Ovary (tissue), 9 donors: ENCODE results near the gene PLCB3. TPM values are rescaled to one million over a fixed set of nuclear protein-coding genes. Genes with fewer than 3 reads are reported as not detected.
"Not testable (repeated sequence)": the region's sequence is repeated elsewhere in the genome, so short reads cannot be mapped to it uniquely, and the experiment has no call there.

Experiments used
- DNase-seq, 5 donors: peaks; one replicate each; pipeline ENCODE4 v3.0.0-alpha.2; 2019 to 2020
- H3K27ac ChIP-seq, 2 donors: fragments of 200-600 bp; one replicate each; pipeline versions ENCODE4 v1.5.1 to v1.8.0; 2019 to 2022
- H3K27me3 ChIP-seq: fragments of 200-600 bp; one replicate; pipeline ENCODE4 v1.8.0; 2022
- H3K36me3 ChIP-seq: fragments of 200-600 bp; sonication (generic); one replicate; pipeline ENCODE4 v1.5.1; 2019
- H3K4me1 ChIP-seq: one replicate; pipeline ENCODE4 v1.8.1; 2013; ENCODE audit warnings: mild to moderate bottlenecking, moderate library complexity; ENCODE audit not compliant: insufficient read depth
- H3K4me3 ChIP-seq: fragments of 200-600 bp; sonication (generic); one replicate; pipeline ENCODE4 v1.5.1; 2017
- H3K9me3 ChIP-seq, 2 donors: fragments of 200-600 bp in 1 of 2; sonication (generic) in 1 of 2; one replicate each; pipeline versions ENCODE4 v1.5.1 to v1.8.1; 2013 to 2019; ENCODE audit warnings: mild to moderate bottlenecking in 1 of 2, moderate library complexity in 1 of 2
- EP300 ChIP-seq: sonication (generic); formaldehyde crosslinking; IDR thresholded peaks from one replicate; pipeline ENCODE4 v1.6.1; 2017; ENCODE audit warnings: antibody characterized with exemption
- POLR2A ChIP-seq: fragments of 450-650 bp; IDR thresholded peaks from one replicate; pipeline ENCODE4 v1.6.1; 2017; ENCODE audit warnings: antibody characterized with exemption, mild to moderate bottlenecking, moderate library complexity
- WGBS, 3 donors: extraction: QIAGEN DNeasy Blood & Tissue Kit in 1 of 3; methylation state at CpG; one replicate each; pipeline versions ENCODE4 v1.1.5 to v1.1.7; 2013 to 2017; 5-methylcytosine and 5-hydroxymethylcytosine counted together
- intact Hi-C, 4 donors: fragments of 100-400 bp; cut with DNase I; formaldehyde crosslinking; loops; one replicate each; pipeline versions ENCODE4 v1.11.0 to v1.15.1; 2022 to 2023
- polyA plus RNA-seq, 2 donors: library from polyadenylated mRNA; stranded (reverse); fragments of 200-250 nt in 1 of 2; fragments of 350-450 nt in 1 of 2; fragmentation: Illumina TruSeq in 1 of 2; extraction: RNeasy Lipid Tissue Mini Kit (QIAGEN cat#74804) in 1 of 2; gene quantifications; one replicate each; pipeline ENCODE4 v1.2.3, GENCODE V29; 2013 to 2014
- total RNA-seq, 7 donors: library from RNA; depleted of rRNA in 2 of 7; stranded (reverse); fragments of >200 nt in 2 of 7; fragmentation: NEBNext Ultra II Directional in 3 of 7; extraction: Animal tissue kit (Norgen Biotek cat#: 25700) in 3 of 7; gene quantifications; one replicate each; pipeline versions ENCODE4 v1.1.0 to v1.2.4, GENCODE V29; 2016 to 2023
- TF ChIP-seq, protein P1 (sequence below), 3 donors: fragments of 450-650 bp in 2 of 3; fragments of 200-600 bp in 1 of 3; IDR thresholded peaks; one replicate each; pipeline versions ENCODE4 v1.5.1 to v1.8.0; 2016 to 2022; ENCODE audit warnings: antibody characterized with exemption in 3 of 3, mild to moderate bottlenecking in 1 of 3
- donor health status: DM: no; HTN: no; CAD: no; lungs with moderate emphysema.
- donor health status: DM: no; HTN: no; CAD: no.
- donor health status: Bipolar disorder and iron deficiency.
- donor health status: DM: yes; HTN: yes; CAD: no.
- donor health status: DM: no; HTN: no; CAD: no.
- donor health status: DM: yes; HTN: yes; CAD: no.

The PLCB3 gene
- total and polyA plus RNA-seq, 9 donors = 5.3 to 44.8 (median 29.1) TPM

DNA sequence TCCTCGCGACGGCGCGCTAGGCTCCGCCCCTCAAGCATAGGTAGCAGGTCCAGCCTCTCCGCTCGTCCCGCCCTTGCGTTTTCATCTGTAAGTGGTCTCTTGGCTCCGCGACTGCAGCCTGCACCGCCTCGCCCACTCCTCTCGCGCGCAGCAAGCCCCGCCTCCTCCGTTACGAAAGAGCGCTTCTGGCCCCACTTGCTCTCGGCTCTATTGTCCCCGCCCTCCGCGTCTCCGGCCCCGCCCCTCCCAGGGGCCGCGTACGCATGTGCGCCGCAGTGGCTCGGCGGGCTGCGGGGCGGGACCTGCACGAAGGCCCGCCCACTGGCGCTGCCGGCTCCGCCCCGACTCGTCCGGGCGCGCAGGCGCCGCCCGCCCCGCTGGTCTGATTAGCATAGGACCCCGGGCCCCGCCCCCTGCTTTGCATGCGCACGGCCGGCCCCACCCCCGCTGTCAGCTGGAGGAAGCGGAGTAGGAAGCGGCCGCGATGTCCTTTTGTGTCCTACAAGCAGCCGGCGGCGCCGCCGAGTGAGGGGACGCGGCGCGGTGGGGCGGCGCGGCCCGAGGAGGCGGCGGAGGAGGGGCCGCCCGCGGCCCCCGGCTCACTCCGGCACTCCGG lies 53.9 kb downstream of the PLCB3 start, which contains the start of gene ESRRA:
Gene ESRRA, plus strand, starts transcription at position 450 of the 616 bp plus-strand sequence. CDS start 1,656 bp downstream, outside the sequence.
- peaks cover 2% of the 10 kb centered on the region for H3K27me3 ChIP-seq
- peak within 1 kb of the TSS in 1 of 2 donors; percentile 55 for H3K27ac ChIP-seq
- WGBS, 3 donors = 1 to 2% (median 1%) methylated on average over 30 to 79 of the region's 81 CpGs
- TF ChIP-seq POLR2A = no peak
- no peak for TF ChIP-seq EP300
- TF ChIP-seq, protein P1, sequence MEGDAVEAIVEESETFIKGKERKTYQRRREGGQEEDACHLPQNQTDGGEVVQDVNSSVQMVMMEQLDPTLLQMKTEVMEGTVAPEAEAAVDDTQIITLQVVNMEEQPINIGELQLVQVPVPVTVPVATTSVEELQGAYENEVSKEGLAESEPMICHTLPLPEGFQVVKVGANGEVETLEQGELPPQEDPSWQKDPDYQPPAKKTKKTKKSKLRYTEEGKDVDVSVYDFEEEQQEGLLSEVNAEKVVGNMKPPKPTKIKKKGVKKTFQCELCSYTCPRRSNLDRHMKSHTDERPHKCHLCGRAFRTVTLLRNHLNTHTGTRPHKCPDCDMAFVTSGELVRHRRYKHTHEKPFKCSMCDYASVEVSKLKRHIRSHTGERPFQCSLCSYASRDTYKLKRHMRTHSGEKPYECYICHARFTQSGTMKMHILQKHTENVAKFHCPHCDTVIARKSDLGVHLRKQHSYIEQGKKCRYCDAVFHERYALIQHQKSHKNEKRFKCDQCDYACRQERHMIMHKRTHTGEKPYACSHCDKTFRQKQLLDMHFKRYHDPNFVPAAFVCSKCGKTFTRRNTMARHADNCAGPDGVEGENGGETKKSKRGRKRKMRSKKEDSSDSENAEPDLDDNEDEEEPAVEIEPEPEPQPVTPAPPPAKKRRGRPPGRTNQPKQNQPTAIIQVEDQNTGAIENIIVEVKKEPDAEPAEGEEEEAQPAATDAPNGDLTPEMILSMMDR (IDR thresholded peaks at IDR 0.05) = no peak
- intact Hi-C loops = loop anchor here in 1 of 4 donors (2.0 to 5.0 kb wide), 2 partner anchors 20 to 63 kb away; partner anchors contain the start of genes BAD, FKBP2 and GPR137
- peak; percentile 99 for DNase-seq
- H3K9me3 ChIP-seq = no peaks in the 10 kb centered on the region
- peak within 1 kb of the TSS; percentile 48 for H3K4me3 ChIP-seq
- H3K36me3 ChIP-seq = no peaks in the 10 kb centered on the region
- H3K4me1 ChIP-seq = peaks cover 10% of the 10 kb centered on the region

DNA sequence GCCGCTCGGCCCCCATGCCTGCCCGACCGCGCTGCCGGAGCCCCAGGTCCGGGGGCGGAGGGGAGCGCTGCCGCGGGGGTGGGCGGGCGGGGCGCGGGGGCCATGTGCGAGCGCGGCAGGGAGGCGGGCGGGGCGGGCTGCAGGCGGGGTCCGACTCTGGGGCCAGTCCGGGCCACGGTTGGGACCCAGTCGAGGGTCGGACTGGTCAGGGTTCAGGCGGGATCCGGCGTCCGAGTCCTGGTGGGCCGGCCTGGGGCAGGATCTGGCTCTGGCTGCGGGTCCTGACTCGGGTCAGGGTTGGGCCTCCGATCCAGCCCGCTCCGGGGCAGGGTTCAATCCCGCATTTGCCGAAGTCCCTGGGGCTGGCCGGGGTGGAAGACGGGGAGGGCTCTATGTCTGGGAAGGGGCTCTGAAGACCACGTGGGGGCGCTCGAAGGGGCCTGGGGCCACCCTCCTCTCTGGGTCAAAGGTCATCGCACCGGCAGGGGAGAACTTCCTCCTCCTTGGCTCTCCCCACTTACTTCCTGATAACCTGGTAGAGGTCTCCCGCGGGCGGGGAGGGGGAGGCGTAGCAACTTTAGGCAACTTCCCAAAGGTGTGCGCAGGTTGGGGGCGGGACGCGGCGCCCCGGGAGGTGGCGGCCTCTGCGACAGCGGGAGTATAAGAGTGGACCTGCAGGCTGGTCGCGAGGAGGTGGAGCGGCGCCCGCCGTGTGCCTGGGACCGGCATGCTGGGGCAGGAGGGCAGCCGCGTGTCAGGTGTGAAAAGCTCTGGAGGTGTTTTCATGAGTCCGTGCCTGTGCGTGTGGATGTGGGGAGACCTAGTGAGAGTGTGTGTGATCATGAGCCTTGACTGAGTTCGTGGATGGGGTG lies 54.6 kb downstream of the PLCB3 start:
- H3K36me3 ChIP-seq = no peaks in the 10 kb centered on the region
- intact Hi-C loops = loop anchor here in 1 of 4 donors (2.0 to 5.0 kb wide), 2 partner anchors 21 to 64 kb away; partner anchors contain the start of genes BAD, FKBP2 and GPR137
- H3K27me3 ChIP-seq = peaks cover 2% of the 10 kb centered on the region
- no peaks in the 10 kb centered on the region for H3K9me3 ChIP-seq
- peak; percentile 67 to 81 (median 79) for DNase-seq
- no peak overlapping the region for H3K27ac ChIP-seq
- H3K4me3 ChIP-seq = peak overlapping the region; percentile 48
- H3K4me1 ChIP-seq = peaks cover 8% of the 10 kb centered on the region
- TF ChIP-seq EP300 (no peak), POLR2A (no peak)
- TF ChIP-seq, protein P1 (IDR thresholded peaks at IDR 0.05) = no peak
- 1 to 6% (median 2%) methylated on average over 30 to 71 of the region's 71 CpGs for WGBS, 3 donors

DNA sequence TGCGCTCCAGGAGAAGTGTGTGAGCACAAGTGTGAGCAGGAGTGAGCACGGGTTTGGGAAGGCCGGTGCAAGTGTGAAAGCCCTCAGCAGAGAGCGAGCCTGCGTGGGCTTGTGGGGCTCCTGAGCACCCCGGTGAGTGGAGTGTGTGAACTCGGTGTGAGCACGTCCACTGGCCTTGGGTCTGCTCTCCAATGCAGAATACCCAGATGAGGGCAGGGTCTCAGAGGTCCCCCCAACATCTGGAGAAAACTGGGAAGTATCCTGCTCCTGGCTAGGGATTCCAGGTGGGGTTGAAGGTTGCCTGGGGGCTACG lies 55.2 kb downstream of the PLCB3 start:
- no peaks in the 10 kb centered on the region for H3K9me3 ChIP-seq
- H3K27ac ChIP-seq = no peak overlapping the region
- peak overlapping the region; percentile 48 for H3K4me3 ChIP-seq
- intact Hi-C loops = loop anchor here in 1 of 4 donors (5.0 kb wide), 1 partner anchor 64 kb away; the partner anchor contains the start of gene FKBP2
- TF ChIP-seq EP300 = no peak
- DNase-seq = no peak
- H3K4me1 ChIP-seq = peaks cover 8% of the 10 kb centered on the region
- H3K27me3 ChIP-seq = peaks cover under 1% of the 10 kb centered on the region
- no peaks in the 10 kb centered on the region for H3K36me3 ChIP-seq
- WGBS, 3 donors = 25 to 29% (median 26%) methylated on average over 9 of the region's 9 CpGs

DNA sequence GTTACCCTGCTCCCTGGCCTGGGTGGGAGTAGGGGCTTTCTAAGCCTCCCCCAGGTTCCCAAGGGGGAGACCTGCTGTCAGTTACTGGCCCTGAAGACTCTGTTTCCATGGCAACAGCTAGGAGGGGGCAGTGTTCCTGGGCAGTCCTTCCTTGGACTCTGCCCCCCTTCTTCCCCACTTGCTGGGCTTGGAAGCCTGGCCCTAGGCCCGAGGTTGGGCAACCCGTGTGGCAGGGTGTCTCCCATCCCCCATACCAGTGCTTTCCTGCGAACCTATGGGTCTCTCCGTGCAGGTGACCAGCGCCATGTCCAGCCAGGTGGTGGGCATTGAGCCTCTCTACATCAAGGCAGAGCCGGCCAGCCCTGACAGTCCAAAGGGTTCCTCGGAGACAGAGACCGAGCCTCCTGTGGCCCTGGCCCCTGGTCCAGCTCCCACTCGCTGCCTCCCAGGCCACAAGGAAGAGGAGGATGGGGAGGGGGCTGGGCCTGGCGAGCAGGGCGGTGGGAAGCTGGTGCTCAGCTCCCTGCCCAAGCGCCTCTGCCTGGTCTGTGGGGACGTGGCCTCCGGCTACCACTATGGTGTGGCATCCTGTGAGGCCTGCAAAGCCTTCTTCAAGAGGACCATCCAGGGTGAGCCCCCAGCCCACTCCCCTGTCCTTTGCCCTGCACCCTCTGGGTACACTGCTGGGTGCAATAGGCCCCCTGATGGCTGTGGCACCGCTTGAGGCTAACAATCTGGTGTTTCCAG lies 55.7 kb downstream of the PLCB3 start:
- H3K27ac ChIP-seq = no peak overlapping the region
- no peak for TF ChIP-seq EP300
- TF ChIP-seq, protein P1 (IDR thresholded peaks at IDR 0.05) = no peak
- intact Hi-C loops = loop anchor here in 1 of 4 donors (5.0 kb wide), 1 partner anchor 65 kb away; the partner anchor contains the start of gene FKBP2
- H3K4me3 ChIP-seq = peak overlapping the region; percentile 48
- no peaks in the 10 kb centered on the region for H3K27me3 ChIP-seq
- H3K4me1 ChIP-seq = peaks cover 8% of the 10 kb centered on the region
- no peaks in the 10 kb centered on the region for H3K9me3 ChIP-seq
- 75 to 78% (median 75%) methylated on average over 15 of the region's 15 CpGs for WGBS, 3 donors
- peak in 4 of 5 donors; percentile 54 to 61 (median 57) for DNase-seq
- H3K36me3 ChIP-seq = no peaks in the 10 kb centered on the region

DNA sequence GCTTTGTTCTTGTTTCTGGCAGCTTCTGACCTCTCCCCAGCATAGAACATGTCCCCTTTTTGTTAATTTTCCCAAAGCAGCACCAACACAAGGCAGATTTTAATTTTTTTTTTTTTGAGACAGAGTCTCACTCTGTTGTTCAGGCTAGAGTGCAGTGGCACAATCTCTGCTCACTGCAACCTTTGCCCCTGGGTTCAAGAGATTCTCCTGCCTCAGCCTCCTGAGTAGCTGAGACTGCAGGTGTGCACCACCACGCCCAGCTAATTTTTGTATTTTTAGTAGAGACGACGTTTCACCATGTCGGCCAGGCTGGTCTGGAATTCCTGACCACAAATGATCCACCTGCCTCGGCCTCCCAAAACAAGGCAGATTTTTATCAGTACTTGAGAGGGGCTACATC lies 56.5 kb downstream of the PLCB3 start:
- intact Hi-C loops = loop anchor here in 1 of 4 donors (5.0 kb wide), 1 partner anchor 65 kb away; the partner anchor contains the start of gene FKBP2
- H3K4me3 ChIP-seq, H3K36me3 ChIP-seq, H3K9me3 ChIP-seq, DNase-seq, H3K4me1 ChIP-seq, H3K27me3 ChIP-seq, H3K27ac ChIP-seq: not testable (repeated sequence)
- whole genome bisulfite sequencing, 3 donors = 92 to 95% (median 94%) methylated on average over 5 of the region's 5 CpGs
